GM18520 (cell line): Measurements from ENCODE around the gene LDLRAD3.

Source experiments
- ATAC-seq: cut with Tn5 transposase; IDR thresholded peaks from one replicate; pipeline ENCODE4 v1.9.1; 2021; ENCODE audit not compliant: unreplicated experiment

LDLRAD3 gene

GRCh38 chr11:35927104-35927503 is 16.8 kb upstream of the LDLRAD3 start:
- ATAC-seq: no peak

GRCh38 chr11:35927682-35928081 is 16.2 kb upstream of the LDLRAD3 start:
- ATAC-seq: no peak

- ATAC-seq: no peak
These were observed 15.0 kb upstream of the LDLRAD3 start for GRCh38 chr11:35928688-35929395.

- ATAC-seq: no peak
These were observed 13.4 kb upstream of the LDLRAD3 start for GRCh38 chr11:35930466-35930865.

GRCh38 chr11:35932121-35932520 is 11.7 kb upstream of the LDLRAD3 start:
- ATAC-seq: no peak

GRCh38 chr11:35932681-35933319 is 11.1 kb upstream of the LDLRAD3 start:
- ATAC-seq: no peak

- ATAC-seq: no peak
These were observed 10.5 kb upstream of the LDLRAD3 start for GRCh38 chr11:35933320-35933871.

- ATAC-seq: no peak
These were observed 9.6 kb upstream of the LDLRAD3 start for GRCh38 chr11:35934271-35934670.

- ATAC-seq: no peak
These were observed 8.9 kb upstream of the LDLRAD3 start for GRCh38 chr11:35934981-35935380.

GRCh38 chr11:35935390-35935789 is 8.5 kb upstream of the LDLRAD3 start:
- ATAC-seq: no peak

GRCh38 chr11:35937111-35937510 is 6.8 kb upstream of the LDLRAD3 start:
- ATAC-seq: no peak

GRCh38 chr11:35937700-35938099 is 6.2 kb upstream of the LDLRAD3 start:
- no peak for ATAC-seq

- no peak for ATAC-seq
These were observed 5.6 kb upstream of the LDLRAD3 start for GRCh38 chr11:35938231-35938630.

GRCh38 chr11:35943309-35943708 is 553 bp upstream of the LDLRAD3 start:
- no peak for ATAC-seq

GRCh38 chr11:35944503-35945136 is 758 bp downstream of the LDLRAD3 start:
- no peak for ATAC-seq

GRCh38 chr11:35945137-35945518 is 1.3 kb downstream of the LDLRAD3 start:
- ATAC-seq: no peak

GRCh38 chr11:35946766-35947165 is 2.9 kb downstream of the LDLRAD3 start:
- ATAC-seq: no peak

GRCh38 chr11:35947437-35947836 is 3.6 kb downstream of the LDLRAD3 start:
- no peak for ATAC-seq

- ATAC-seq: no peak
These were observed 5.4 kb downstream of the LDLRAD3 start for GRCh38 chr11:35949242-35949641.

- ATAC-seq: no peak
These were observed 6.2 kb downstream of the LDLRAD3 start for GRCh38 chr11:35950082-35950481.

GRCh38 chr11:35951680-35952079 is 7.8 kb downstream of the LDLRAD3 start:
- no peak for ATAC-seq
